NCI-H1417 (cell line): ENCODE results near the gene GSC2.
A peak's percentile ranks its signal among the peaks of the same experiment; 100 is the strongest.

Experiments used
- DNase-seq, 3 experiments: peaks; one replicate each; lab custom pipeline; 2025; lab: John Stamatoyannopoulos, UW

GSC2 gene

DNA sequence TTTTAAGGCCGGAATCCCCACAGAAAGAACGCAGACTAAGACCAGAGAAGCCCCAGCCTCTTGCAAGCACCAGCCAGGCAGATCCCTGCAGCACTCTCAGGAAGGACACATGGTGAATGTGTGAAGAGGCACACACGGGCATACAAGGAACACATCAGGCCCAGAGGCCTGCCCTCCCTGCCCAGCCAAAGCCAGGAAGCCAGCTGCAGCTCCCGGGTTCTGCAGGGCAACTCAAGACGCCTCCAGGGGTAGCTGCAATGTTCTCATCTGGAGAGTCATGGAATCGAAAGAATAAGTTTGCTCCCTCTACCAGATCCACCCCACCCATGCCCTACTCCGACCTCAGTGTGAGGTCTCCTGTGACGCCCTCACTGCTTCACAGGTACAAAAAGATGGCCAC is 30.1 kb downstream of the GSC2 start:
- no peak for DNase-seq

DNA sequence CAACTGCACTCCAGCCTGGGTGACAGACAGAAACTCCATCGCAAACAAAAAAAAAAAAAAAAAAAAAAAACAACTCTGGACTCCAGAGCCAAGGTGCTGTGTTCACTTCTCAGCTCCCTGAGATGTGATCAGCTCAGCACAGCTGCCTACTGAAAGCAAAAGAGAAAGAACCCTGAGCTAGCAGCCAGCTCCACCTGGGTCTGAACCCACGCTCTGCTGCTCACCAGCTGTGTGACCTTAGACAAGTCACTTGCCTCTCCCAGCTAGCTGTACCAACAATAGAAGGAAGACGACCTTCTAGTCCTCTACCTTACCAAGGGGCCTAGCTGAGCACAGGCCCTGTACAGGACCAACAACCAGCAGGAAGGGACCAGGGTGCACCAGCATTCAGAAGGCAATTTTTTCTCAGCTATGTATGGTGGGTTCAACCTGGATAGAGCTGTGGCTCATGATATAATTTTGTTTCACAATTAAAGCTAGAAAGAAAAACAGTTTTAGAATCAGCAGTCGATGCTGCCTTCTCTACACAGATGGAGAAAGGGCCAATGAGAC is 31.7 kb downstream of the GSC2 start:
- DNase-seq: no peak

DNA sequence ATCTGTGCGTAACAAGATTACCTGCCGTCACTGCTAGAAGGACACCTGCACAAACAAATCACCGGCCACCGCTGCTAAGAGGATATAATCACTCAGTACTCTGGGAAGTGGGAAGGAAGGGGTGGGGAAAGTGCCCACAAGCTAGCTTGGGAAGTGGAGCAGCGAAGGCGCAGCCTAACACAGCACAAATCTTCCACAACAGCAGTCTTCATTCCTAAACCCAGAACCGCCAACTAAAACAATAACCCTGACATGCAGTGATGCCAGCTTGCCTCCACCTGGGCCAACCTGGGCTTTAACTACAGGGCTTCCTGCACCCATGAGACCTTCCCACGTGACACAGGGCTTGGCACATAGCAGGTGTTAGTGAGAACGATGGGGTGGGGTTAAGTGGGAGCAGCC is 33.0 kb downstream of the GSC2 start:
- DNase-seq: peak in 2 of 3 experiments; percentile 72 to 78

DNA sequence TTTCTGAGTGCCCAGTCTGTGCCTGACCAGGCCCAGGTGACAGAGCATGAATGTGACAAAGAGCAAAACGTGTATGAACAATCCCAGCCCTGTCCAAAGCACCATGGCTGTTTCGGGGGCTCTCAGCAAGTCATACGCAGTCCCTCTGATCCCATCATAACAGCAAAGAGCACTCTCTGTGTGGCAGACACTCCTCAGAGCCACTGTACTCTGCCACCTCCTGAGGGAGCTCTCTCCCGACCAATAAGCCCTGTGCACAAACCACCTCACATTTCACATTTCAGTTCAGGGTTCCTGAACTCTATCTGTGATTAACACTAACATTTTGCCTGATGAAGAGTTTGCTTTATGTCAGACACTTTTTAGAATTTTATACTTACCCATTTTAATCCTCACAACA is 34.5 kb downstream of the GSC2 start:
- DNase-seq: no peak

DNA sequence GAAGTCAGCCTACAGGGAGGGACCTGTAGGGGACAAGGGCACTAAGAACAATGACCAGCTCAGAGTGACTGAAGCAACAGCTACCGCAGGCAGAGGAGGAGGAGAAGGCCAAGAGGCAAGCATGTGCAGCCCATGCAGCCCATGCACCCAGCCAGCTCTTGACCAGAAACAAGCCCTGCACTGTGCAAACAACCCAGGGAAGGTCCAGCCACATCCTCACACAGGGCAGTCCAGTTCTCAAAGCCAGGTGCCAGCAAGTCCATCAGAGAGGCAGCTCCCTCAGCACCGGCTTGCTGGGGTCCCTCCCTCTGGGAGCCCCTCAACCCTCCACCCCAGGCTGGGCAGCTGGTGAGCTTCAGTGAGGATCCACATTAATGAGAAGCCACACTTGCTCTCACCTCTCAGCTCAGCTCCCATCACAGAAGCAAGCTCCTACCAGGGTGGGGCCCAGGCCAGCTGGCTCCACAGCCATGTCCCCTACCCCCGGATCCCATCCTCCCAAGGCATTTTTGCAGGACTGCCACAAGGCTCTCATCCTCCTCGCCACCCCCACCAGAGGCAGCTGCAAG is 35.0 kb downstream of the GSC2 start:
- no peak for DNase-seq

DNA sequence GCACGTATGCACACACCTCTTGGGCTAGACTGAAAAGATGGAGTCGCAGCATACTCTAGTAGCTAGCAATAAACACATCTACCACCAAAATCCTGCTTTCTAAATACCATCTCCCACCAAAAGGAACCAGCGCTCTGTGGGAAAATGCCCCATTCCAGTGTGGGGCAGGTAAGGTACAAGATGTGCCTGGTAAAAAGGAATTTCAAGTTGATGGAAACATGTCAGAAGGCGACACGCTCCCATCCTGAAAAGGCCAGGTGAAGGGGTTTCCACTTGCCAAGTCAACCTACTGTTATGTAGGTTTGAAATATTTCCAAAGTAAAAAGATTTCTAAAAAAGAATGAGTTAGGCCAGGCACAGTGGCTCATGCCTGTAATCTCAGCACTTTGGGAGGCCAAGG is 36.7 kb downstream of the GSC2 start:
- DNase-seq: no peak

DNA sequence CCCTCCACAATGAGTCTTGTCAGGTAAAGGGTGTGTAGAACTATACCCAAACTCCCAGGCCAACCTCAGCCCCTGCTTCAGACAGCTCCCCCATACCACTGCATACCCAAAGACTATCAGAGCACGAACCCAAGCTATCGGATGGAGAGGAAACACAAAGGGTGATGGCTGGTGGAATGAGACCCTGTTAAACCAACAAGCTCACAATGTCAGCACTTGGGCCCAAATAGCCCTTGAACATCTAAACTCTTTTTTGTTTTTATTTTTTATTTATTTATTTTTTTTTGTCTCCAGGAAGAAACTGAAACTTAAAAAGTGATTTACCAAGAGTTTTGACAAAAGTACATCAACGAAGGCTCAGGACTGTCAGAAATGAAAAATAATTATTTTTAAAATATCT is 38.5 kb downstream of the GSC2 start:
- no peak for DNase-seq

DNA sequence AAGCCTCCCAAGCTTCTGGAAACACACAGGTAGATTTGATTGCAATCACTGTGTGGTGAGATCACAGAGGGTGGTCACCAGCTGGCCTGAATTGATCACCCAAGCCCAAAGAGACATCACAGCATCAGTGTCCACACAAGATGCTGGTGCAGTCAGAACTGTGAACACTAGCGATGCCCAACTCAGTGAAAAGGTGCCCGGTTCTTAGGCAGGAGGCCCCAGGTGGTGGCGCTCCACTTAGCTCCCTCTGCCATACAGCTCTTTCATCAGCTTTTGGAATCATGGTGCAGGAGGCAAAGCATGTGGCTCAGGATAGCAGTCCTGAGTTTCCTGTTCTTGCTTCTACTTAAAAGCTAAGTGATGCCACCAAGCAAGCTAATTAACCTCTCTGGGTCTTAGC is 39.0 kb downstream of the GSC2 start:
- peak in 1 of 3 experiments; percentile 1 for DNase-seq

DNA sequence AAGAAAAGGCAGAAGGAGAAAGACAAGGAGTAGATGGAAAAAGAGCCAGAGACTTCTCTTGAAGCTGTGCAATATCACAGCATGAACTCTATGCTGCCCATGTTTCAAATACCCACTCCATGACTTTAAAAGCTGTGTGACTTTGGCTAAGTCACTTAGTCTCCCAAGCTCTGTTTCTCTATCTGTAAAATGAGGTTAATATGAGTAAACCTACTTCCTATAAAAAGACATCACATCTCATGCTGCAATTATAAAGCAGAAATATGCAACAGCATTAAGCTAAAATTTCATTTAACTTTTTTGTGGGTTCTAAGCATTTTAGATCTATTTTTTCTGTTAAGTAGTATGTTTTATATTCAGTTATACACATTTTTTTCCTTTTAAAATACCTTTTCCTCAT is 39.4 kb downstream of the GSC2 start:
- no peak for DNase-seq

DNA sequence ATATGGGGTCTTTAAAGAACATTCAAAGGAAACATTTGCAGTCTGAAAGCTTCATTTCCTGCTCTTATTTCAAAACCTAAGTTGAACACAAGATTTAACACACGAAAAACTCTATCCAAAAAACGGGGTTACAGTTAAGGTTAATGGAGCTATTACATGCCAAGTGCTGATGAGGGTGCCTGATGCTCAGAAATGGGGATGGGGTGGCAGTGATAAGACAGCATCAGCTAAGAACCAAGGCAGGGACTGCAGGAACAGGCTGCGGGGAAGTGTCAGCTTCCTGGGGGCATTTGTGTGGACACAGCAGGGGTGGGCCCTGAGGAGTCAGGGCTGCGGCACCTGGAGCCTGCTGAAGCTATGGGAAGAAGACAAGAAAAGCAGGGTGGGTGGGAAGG is 40.0 kb downstream of the GSC2 start:
- peak in 1 of 3 experiments; percentile 11 for DNase-seq

DNA sequence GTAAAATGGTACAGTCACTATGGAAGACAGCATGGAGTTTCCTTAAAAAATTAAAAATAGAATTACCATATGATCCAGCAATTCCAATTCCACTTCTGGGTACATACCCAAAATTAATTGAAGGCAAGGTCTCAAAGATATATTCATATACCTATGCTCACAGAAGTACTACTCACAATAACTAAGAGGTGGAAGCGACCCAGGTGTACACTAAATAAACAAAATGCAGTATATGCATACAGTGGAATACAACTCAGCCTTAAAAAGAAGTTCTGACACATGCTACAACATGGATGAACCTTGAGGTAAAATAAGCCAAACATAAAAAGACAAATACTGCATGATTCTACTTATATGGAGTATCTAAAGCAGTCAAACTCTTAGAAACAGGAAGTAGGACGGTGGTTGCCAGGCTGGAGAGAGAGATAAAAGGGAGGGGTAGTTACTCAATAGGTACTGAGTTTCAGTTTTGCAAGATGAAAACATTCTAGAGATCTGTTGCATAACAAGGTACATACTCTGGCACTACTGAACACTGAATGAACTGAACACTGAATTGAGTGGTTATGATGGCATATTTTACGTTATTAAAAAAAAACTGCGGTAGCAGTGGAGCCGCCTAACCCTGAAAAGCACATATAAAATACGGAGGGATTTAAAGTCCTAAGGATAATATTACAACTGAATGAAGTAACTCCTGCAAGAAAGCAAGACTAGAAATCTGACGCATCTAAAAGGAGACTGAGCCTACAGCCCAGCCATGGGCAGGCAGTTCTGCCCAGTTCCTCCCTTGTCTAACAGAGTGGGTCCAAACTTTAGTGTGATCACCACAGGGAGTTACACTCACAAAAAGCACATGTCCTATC is 40.7 kb downstream of the GSC2 start:
- DNase-seq: no peak

DNA sequence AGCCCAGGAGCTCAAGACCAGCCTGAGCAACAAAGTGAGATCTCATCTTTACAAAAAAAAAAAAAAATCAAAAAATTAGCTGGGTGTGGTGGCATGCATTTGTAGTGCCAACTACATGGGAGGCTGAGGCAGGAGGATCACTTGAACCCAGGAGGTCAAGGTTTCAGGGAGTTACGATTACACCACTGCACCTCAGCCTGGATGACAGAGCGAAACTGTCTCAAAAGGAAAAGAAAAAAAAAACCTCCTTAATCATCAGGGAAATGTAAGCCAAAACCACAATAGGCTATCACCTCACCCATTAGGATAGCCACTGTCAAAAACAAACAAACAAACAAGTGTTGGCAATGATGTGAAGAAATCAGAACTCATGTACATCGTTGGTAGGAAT is 41.3 kb downstream of the GSC2 start:
- no peak for DNase-seq

DNA sequence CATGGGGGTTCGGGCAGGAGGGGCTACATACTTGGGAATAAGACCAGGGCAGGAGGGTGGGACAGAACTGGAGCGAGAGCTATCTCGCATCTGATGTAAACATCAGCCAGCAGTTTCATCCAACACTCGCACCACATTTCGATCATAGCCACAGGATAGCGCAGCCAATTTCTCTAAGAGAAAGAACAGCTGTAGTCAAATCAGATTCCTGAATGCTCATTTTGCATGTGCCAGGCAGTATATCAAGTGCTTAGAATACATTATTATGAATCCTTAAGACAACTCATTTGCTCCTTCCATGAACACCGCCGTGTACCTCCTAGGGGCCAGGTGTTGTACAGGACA is 42.4 kb downstream of the GSC2 start:
- DNase-seq: peak in 2 of 3 experiments; percentile 1 to 36

DNA sequence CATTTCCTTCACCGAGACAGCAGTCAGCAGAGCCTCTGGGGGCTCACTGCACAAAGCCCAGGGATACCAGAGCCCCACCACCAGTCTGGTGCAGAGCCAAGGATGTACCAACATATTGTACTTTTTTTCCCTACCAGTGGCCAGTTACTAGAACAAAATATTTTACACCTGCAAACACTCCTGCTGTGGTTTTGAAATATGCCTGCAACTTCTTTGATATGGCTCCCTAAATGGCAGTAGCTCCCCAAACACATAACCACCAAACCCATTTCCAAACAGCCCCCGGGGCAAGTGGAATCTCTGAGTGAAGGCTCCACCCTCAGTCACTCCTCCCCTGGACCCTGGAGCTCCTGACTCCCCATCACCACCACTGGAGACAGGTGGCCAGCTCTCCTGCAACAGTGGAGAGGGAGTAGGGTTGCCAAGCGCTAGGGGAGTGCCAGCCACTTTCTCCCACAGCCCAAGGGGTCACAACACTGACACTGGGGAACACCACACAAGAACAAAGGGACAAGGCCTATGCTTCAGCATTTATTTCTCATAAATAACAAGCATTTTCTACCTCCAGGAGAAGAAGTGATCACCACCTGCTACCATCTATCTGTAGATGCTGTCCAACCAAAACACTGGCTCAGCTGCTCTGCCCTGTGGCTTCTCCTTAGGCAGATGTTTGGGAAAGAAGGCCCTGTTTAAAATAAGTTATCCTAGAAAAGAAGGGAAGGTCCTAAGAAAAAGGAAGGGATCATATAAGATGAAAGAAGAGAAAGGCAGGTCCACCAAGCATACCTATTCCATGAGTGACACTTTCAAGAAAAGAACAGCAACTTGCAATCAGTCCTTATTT is 43.0 kb downstream of the GSC2 start:
- DNase-seq: no peak

DNA sequence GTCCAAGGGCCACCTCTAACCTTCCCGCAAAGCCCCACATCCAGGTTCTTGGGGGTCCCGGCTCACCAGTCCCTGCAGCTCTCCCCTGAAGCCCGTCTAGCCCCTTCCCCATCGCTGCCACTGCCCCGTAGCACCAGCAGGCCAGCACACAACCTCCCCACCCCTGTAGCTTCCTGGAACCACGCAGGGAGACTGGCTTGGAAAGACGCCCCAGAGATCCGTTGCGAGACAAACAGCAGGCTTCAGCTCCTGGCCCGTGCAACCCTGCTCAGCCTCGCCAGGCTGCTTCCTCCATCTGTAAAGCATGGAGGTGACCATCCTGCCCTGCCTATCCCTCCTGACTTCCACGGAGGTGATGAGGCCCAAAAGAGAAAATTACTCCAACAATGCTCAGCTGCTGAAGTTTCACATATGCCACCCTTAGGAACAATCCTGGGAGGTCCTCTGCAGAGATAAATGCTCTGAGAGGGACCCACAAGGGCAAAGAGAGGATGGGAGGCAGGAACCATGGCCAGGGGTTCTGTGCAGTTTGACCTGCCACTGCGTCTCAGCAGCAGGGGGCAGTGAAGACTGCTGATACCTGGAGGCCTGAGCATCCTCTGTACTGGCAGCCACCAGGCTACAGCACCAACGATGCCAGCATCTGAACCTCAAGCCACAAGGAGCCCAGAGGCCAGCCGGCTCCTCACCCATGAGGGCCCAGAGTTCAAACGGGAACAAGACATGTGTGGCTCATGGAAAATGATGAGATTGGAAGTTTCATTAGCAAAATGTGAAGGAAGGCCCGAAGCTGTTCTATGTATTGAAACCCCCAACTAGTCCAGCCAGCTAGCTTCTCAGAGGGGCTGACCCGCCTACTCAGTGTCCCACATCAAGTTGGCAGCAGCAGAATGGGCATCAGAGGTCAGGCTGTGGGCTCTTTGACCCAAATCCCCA is 44.0 kb downstream of the GSC2 start:
- DNase-seq: no peak

DNA sequence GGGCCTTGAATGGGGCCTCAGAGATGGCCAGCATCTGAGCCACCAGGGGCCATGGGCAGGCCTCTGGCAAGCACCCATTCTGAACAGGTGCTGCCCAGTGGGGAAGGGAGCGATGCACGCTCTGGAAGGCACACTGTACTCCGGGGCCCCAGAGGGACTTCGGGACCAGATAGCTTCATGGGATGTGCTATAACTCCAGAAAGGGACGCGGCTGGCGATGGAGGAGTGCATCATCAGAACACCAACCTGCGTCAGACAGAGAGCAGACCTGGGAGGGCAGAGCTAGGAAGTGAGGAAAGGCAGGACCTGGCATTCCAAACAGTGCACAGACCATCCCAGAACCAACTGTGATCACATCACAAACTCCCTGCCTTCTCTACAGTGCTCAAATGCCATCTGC is 44.6 kb downstream of the GSC2 start:
- DNase-seq: no peak

DNA sequence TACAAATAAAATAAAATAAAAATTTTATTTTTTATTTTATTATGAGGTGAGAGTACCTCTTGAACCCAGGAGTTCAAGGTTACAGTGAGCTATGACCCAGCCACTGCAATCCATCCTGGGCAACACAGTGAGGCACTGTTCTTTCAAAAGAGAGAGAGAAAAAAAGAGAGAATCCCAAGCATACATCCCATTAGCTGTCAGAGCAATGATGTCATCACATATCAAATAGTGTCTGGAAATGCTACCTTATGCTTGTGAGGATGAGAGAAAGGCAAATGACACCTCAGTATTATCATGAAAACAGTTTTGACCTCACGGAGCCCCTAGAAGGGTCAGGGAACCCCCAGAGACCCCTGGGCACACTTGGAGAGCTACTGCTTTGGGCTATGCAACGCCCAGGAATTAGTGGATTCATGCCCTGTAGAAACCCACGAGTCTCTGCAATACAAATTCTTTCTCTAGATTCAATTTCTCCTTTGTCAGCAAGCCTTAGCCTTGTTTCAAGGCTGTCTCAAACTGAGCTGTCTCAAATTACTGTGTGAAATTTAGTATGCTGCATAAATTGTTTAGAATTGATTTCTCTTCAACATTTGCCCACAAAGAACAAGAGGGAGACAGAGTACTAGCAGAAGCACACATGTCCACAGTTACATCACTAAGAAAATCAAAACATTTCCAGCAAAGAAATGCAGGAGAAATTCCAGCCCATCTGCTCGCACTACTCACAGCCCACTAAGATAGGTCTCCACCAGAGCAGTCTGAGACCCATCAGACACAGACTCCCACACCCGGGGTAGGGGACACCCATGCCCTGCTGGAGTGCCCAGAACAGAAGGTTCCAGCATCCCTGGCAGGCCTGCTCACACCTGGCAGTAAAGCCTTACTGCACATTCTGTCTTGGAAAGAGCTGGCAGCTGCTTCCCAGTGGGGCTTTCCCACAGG is 45.9 kb downstream of the GSC2 start:
- no peak for DNase-seq

DNA sequence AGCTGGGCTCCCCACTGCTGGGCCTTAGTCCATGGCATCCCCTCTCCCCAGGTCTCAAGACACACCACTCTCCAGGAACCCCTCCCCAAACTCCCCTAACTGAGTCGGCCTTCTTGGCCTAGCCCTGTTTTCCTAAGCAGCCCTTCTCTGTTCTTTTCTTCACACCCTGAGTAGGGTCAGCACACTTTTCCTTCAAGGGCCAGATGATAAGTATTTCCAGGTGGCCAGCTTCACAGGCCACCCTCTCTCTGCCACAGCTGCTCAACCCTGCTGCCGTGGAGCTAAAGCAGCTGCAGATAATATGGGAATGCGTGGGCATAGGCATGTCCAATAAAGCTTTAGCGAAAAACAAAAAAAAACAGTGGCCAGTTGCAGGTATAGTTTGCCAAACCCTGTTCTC is 51.9 kb downstream of the GSC2 start:
- DNase-seq: no peak

DNA sequence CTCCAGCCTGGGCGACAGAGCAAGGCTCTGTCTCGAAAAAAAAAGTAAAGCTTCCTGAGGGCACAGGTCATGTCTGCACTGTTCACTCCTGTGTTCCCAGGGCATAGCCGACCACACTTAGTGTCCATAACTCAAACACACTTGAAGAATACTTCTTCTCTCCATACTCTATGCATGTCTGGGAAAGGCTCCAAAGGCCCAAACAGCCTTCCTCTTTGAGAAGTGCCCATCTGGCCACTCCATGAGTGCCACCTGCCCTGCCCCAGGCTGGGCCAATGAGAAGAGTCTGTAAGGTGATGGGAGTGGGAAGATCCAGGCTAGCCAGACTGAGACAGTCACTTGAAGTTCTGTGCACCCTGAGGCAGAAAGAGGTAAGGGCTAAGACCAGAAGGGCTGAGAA is 52.6 kb downstream of the GSC2 start:
- DNase-seq: no peak
